LHCN-M2 (cell line): ENCODE results near the gene DPEP1. TPM values are rescaled to one million over a fixed set of nuclear protein-coding genes. Genes with fewer than 3 reads are reported as not detected.

ENCODE experiments used
- DNase-seq: peaks from one replicate; pipeline ENCODE4 v3.0.0-alpha.2; 2012; ENCODE audit warnings: low read depth
- total RNA-seq: library from RNA; depleted of rRNA; stranded (reverse); fragments of >200 nt; gene quantifications from 2 replicates; pipeline ENCODE4 v1.2.3, GENCODE V29; 2014

The DPEP1 gene
- total RNA-seq, 1 experiment from 2014 or later, result 0.46 TPM

GRCh38 chr16:89598199-89598598 lies 15.2 kb upstream of the DPEP1 start:
- peak; percentile 72 for DNase-seq

DNA sequence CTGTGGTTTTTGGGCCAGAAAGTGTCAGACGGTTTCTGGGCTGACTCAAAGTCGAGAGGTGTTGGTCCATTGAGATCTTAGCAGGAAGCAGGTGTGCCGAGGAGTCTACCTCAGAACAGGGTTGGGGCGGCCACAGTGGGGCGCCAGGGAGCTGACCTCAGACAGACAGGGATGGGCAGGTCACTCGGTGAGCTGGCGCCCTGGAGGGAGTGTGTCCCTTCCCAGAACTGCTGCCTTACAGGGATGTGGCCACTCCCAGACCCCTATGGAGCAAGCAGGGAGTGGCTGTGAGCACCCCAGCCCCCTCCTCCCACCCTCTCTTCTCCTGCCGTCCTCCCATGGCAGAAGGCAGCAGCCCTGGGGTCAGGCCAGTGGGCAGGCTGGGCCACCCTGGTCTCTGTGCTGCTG lies 14.0 kb upstream of the DPEP1 start:
- peak; percentile 41 for DNase-seq

- DNase-seq, result no peak
These were observed 13.5 kb upstream of the DPEP1 start for GRCh38 chr16:89599902-89600301.

- DNase-seq, result no peak
These were observed 13.0 kb upstream of the DPEP1 start for GRCh38 chr16:89600427-89600826.

DNA sequence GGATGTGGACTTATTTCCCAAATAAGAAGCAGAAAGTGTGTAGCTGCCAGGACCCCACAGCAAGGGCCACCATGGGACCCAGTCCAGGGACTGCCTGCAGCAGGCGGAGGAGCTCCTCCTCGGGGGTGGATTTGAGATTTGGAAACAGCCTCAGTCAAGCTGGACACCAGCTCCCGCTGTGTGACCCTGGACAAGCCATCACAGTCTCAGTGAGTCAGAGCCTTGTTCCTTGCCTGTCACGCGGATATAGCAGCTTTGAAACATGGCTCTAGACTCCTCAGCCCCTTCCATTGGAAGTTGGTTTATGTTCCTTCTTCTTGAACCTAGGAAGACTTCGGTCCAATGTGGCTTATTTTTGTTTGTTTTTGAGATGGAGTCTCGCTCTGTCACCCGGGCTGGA lies 12.5 kb upstream of the DPEP1 start:
- DNase-seq, result no peak

DNA sequence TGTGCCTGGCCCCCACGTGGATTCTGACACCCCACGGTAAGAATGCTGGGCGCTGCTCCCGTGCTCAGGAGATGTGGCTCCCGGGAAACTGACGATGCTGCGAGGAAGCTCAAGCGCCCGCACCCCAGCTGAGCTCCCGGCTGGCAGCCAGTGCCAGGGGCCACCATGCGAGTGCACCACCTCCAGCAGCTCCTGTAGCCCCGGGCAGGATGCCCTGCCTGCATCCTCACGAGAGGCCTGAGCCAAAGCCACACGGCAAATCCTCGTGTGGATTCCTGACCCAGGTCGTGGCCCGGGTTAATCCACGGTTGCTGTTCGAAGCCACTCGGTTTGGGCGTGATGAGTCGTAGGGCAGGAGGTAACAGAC lies 11.6 kb upstream of the DPEP1 start:
- no peak for DNase-seq

- peak; percentile 84 for DNase-seq
These were observed 11.0 kb upstream of the DPEP1 start for GRCh38 chr16:89602273-89602951.

DNA sequence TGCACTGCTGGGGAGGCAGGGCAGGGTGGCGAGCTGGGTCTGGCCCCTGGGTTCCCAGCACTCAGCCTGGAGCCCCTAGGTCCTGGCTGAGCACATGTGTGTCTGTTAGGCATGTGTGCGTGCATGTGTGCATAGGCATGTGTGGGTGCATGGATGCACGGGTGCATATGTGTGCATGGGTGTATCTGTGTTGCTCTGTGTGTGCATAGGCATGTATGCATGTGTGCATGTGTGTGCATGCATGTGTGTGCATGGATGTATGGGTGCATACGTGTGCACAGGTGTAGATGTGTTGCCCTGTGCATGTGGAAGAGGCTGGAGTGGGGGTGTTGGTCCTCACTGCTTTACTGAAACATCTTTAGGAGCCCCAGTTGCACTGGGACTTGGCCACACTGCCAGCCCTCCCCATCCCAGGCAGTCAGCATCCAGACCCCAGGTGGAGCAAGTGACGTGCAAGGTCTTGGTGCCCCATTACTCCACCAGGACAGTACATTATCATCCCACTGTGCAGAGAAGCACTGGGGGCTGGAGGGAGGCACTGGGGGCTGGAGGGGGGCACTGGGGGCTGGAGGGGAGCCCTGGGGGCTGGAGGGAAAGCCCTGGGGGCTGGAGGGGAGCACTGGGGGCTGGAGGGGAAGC lies 10.4 kb upstream of the DPEP1 start:
- DNase-seq, result no peak

- no peak for DNase-seq
These were observed 8.7 kb upstream of the DPEP1 start for GRCh38 chr16:89604764-89605163.

DNA sequence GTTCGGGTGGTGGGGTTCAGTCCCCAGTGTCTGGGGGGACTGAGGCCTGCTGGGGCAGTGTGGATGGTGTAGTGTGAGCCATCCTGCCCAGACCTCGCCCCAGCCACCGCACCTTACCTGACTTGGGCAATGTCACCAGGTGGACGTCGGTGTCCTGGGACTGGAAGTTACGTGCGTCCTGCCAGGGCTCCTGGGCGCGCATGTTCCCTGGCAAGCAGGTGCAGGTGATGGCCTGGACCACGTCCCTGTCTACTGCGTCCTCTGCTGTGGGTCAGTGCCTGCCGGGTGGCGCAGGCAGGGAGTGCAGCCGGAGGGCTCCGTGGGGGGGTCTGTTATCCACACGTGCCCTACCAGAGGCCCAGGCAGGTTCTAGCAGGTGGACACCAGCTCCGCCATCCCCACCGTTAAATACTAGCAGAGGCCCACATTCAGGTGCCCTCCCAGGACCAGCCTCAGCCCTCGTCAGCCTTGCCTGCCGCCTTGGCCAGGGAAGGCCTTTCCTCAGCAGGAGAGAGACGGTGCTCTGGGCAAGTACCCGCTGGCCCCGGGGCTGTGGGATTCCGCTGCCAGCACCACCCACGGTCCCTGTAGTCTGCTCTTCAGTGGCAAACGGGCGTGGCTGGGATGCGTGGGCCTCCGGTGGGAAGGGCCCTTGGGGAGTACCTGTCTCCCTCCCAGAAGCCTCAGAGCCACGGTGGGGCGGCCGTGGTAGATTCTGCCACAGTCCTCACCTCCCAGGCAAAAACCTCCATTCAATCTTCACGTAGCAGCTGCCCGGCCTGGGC lies 8.1 kb upstream of the DPEP1 start:
- DNase-seq, result no peak

DNA sequence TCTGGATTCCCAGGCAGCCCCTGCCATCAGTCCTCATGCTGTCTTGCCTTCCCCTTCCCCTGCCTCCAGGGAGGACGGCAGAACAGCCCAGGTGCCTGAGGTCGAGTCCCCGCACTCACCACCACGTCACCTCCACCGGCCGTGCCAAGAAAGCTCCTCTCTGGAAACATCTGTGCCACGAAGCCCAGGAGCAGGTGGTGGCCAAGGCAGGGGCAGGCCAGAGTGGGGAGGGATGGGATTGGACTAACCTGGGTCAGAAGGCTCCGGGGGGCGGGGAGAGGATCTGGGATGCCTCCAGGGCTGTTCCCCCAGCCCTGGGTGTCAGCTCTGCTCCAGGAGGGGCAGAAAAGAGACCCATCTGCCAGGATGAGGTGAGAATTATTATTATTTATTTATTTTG lies 7.4 kb upstream of the DPEP1 start:
- no peak for DNase-seq

DNA sequence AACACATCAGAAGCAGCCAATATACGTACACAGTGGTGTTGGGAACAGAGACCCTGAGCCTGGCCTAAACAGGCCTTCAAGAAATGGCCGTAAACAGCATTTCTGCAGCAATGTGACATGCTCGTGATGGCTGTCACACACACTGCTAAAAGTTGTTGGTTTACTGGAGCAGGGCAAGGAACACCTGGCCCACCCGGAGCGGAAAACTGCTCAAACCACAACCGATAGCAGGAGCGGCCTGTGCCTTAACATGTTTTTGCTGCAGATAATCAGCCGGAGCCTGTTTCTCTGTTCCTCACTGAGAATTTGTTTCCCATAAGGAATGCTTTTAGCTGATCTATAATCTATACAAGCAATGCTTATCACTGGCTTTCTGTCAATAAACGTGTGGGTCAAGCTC lies 6.0 kb upstream of the DPEP1 start:
- no peak for DNase-seq

- no peak for DNase-seq
These were observed 5.3 kb upstream of the DPEP1 start for GRCh38 chr16:89607937-89608740.

GRCh38 chr16:89610108-89610453 lies 3.4 kb upstream of the DPEP1 start:
- no peak for DNase-seq

GRCh38 chr16:89612415-89613166 lies 851 bp upstream of the DPEP1 start:
- DNase-seq, result no peak

GRCh38 chr16:89613954-89614459 lies 565 bp downstream of the DPEP1 start:
- DNase-seq, result no peak

DNA sequence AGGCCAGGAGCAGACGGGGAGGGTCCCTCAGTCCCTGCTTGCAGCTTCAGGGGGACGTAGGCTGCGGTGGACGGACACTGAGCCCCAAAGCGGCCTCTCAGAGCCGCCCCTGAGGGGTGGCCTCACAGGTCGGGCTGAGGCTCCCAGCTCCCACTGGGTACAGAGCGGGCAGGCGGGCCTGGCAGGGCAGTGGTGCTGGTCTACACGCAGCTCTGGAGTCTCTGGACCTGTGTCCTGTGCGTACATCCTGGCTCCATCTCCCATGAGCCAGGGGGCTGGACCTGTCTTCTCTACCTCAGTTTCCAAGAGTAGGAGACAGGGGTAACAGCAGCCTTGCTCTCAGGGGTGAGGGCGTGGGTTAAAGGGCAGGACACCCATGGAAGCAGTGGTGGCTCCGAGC lies 1.7 kb downstream of the DPEP1 start:
- no peak for DNase-seq

- no peak for DNase-seq
These were observed 2.2 kb downstream of the DPEP1 start for GRCh38 chr16:89615596-89616090.

- no peak for DNase-seq
These were observed 3.2 kb downstream of the DPEP1 start for GRCh38 chr16:89616623-89617022.

- DNase-seq, result no peak
These were observed 3.6 kb downstream of the DPEP1 start for GRCh38 chr16:89617036-89617435.
